OCI-LY3 (cell line): Measurements from ENCODE around the gene IQGAP1.
A peak's percentile ranks its signal among the peaks of the same experiment; 100 is the strongest.
"Not testable (repeated sequence)": the region's sequence is repeated elsewhere in the genome, so short reads cannot be mapped to it uniquely, and the experiment has no call there.

Source experiments
- H2AFZ ChIP-seq: fragments of 200-600, 300-600 bp; shearing (Covaris generic); 2 replicates; pipeline ENCODE4 v1.6.0; 2014; ENCODE audit warnings: antibody characterized with exemption, low read depth, low read length
- H3K27ac ChIP-seq: fragments of 200-600, 300-600 bp; sonication (generic); 2 replicates; pipeline ENCODE4 v1.5.1; 2014; ENCODE audit warnings: mild to moderate bottlenecking, low read length, moderate library complexity, mixed read lengths
- H3K27me3 ChIP-seq: fragments of 200-600, 300-600 bp; sonication (generic); 2 replicates; pipeline ENCODE4 v1.6.1; 2014; ENCODE audit warnings: low read depth, low read length, mixed read lengths
- H3K36me3 ChIP-seq: fragments of 200-600, 300-600 bp; sonication (generic); replicated peaks from 2 replicates; pipeline ENCODE3; 2014; ENCODE audit warnings: low read depth, low read length, mixed read lengths
- H3K4me1 ChIP-seq: fragments of 300-600, 200-600 bp; sonication (generic); 2 replicates; pipeline ENCODE4 v1.6.1; 2014; ENCODE audit warnings: low read length, mixed read lengths
- H3K4me2 ChIP-seq: fragments of 200-600, 300-600 bp; sonication (generic); 2 replicates; pipeline ENCODE4 v1.6.1; 2014; ENCODE audit warnings: low read length, mixed read lengths
- H3K4me3 ChIP-seq: fragments of 300-600, 200-600 bp; sonication (generic); 2 replicates; pipeline ENCODE4 v1.5.1; 2014; ENCODE audit warnings: antibody characterized with exemption, mild to moderate bottlenecking, low read length, moderate library complexity
- H3K79me2 ChIP-seq: fragments of 300-600, 200-600 bp; shearing (Covaris generic); 2 replicates; pipeline ENCODE4 v1.6.1; 2014; ENCODE audit warnings: mild to moderate bottlenecking, low read length, mixed read lengths
- H3K9ac ChIP-seq: fragments of 300-600, 200-600 bp; shearing (Covaris generic); 2 replicates; pipeline ENCODE4 v1.6.0; 2014; ENCODE audit warnings: mild to moderate bottlenecking, low read length, moderate library complexity
- H3K9me3 ChIP-seq: fragments of 200-600, 300-600 bp; shearing (Covaris generic); 2 replicates; pipeline ENCODE4 v1.6.1; 2014; ENCODE audit warnings: low read length, mixed read lengths; ENCODE audit not compliant: insufficient read depth
- H4K20me1 ChIP-seq: fragments of 200-600, 300-600 bp; sonication (generic); 2 replicates; pipeline ENCODE4 v1.6.1; 2016; ENCODE audit warnings: low read length, mixed read lengths; ENCODE audit not compliant: insufficient read depth
- CTCF ChIP-seq: fragments of 200-600, 300-600 bp; sonication (generic); IDR thresholded peaks from 2 replicates; pipeline ENCODE4 v1.5.1; 2014; ENCODE audit warnings: antibody characterized with exemption, low read length, low read depth
- EZH2phosphoT487 ChIP-seq: fragments of 200-600 bp; shearing (Covaris generic); IDR thresholded peaks from 2 replicates; pipeline ENCODE4 v1.6.1; 2018; ENCODE audit warnings: antibody characterized with exemption, mixed run types, low read depth

The IQGAP1 gene

GRCh38 chr15:90413411-90414379, 25.7 kb downstream of the IQGAP1 start:
- Histone ChIP-seq H3K4me3 (no peak overlapping the region), H3K27me3 (no peaks in the 10 kb centered on the region), H3K79me2 (peaks cover 67% of the 10 kb centered on the region), H3K9ac (no peak overlapping the region), H3K9me3 (no peaks in the 10 kb centered on the region), H3K27ac (no peak overlapping the region), H3K4me2 (no peak overlapping the region), H3K36me3 (peaks cover 3% of the 10 kb centered on the region), H4K20me1 (peaks cover 49% of the 10 kb centered on the region), H2AFZ (no peak overlapping the region), H3K4me1 (peaks cover 16% of the 10 kb centered on the region)
- TF ChIP-seq CTCF (no peak), EZH2phosphoT487 (no peak)

- H3K4me1 ChIP-seq = peaks cover 24% of the 10 kb centered on the region
- no peak overlapping the region for H2AFZ ChIP-seq
- H3K4me2 ChIP-seq = no peak overlapping the region
- H3K27me3 ChIP-seq = no peaks in the 10 kb centered on the region
- no peak overlapping the region for H3K27ac ChIP-seq
- H3K9me3 ChIP-seq = no peaks in the 10 kb centered on the region
- H3K79me2 ChIP-seq = peaks cover 70% of the 10 kb centered on the region
- peaks cover 57% of the 10 kb centered on the region for H4K20me1 ChIP-seq
- H3K9ac ChIP-seq = no peak overlapping the region
- TF ChIP-seq CTCF = no peak
- no peak for TF ChIP-seq EZH2phosphoT487
- peaks cover under 1% of the 10 kb centered on the region for H3K36me3 ChIP-seq
- H3K4me3 ChIP-seq = no peak overlapping the region
Measured at GRCh38 chr15:90414408-90415028, 26.5 kb downstream of the IQGAP1 start.

- H3K4me2 ChIP-seq, H3K9me3 ChIP-seq, H3K9ac ChIP-seq, H3K4me3 ChIP-seq, H3K27me3 ChIP-seq, H3K27ac ChIP-seq, H2AFZ ChIP-seq, H3K36me3 ChIP-seq: not testable (repeated sequence)
- Histone ChIP-seq H3K4me1 (peaks cover 31% of the 10 kb centered on the region), H4K20me1 (peaks cover 69% of the 10 kb centered on the region), H3K79me2 (peaks cover 81% of the 10 kb centered on the region)
Measured at GRCh38 chr15:90416052-90416451, 28.0 kb downstream of the IQGAP1 start.

- TF ChIP-seq CTCF = no peak
- TF ChIP-seq EZH2phosphoT487 = no peak
- H2AFZ ChIP-seq = no peak overlapping the region
- peaks cover 62% of the 10 kb centered on the region for H4K20me1 ChIP-seq
- no peak overlapping the region for H3K27ac ChIP-seq
- H3K9ac ChIP-seq = no peak overlapping the region
- no peak overlapping the region for H3K4me3 ChIP-seq
- H3K9me3 ChIP-seq = no peaks in the 10 kb centered on the region
- peaks cover 34% of the 10 kb centered on the region for H3K4me1 ChIP-seq
- no peaks in the 10 kb centered on the region for H3K27me3 ChIP-seq
- H3K36me3 ChIP-seq = no peaks in the 10 kb centered on the region
- peaks cover 82% of the 10 kb centered on the region for H3K79me2 ChIP-seq
- peak overlapping the region; percentile 18 for H3K4me2 ChIP-seq
Measured at GRCh38 chr15:90418627-90419026, 30.6 kb downstream of the IQGAP1 start.
